ENCODE results near the gene BMP6.

GRCh38 chr6:7880718-7881107 is 154.8 kb downstream of the BMP6 start:
- no peak for TF ChIP-seq POLR2A (IDR thresholded peaks at IDR 0.05; ENCODE audit: low read depth, low read length)
- no peak for TF ChIP-seq CTCF (conservative IDR thresholded peaks at IDR 0.05; ENCODE audit: low read depth, low read length)
- TF ChIP-seq CEBPB (IDR thresholded peaks at IDR 0.05; ENCODE audit: low read depth, low read length) = no peak
- no peak for TF ChIP-seq SMC3 (IDR thresholded peaks at IDR 0.05; ENCODE audit: low read depth, low read length)
- TF ChIP-seq MXI1 (IDR thresholded peaks at IDR 0.05; ENCODE audit: borderline replicate concordance, low read depth, low read length) = no peak
- TF ChIP-seq RFX5 (IDR thresholded peaks at IDR 0.05; ENCODE audit: low read depth, low read length) = no peak
- TF ChIP-seq NFE2L2 (IDR thresholded peaks at IDR 0.05; ENCODE audit: low read depth, low read length) = no peak
- no peak for TF ChIP-seq USF2 (IDR thresholded peaks at IDR 0.05; ENCODE audit: low read depth, low read length)
- no peak for TF ChIP-seq RAD21 (IDR thresholded peaks at IDR 0.05; ENCODE audit: low read length)
- no peak for TF ChIP-seq RCOR1 (IDR thresholded peaks at IDR 0.05; ENCODE audit: insufficient replicate concordance, low read length)
- TF ChIP-seq MAFK (IDR thresholded peaks at IDR 0.05; ENCODE audit: low read depth, low read length) = no peak
